ENCODE results near the gene CHMP2A. TPM values are rescaled to one million over a fixed set of nuclear protein-coding genes. Genes with fewer than 3 reads are reported as not detected.

Gene CHMP2A
- total and polyA plus RNA-seq, 2 of the 8 experiments (the other 6 are each of a cell fraction or from before 2014, with no cell fraction given), result 70.0 to 132 TPM

- TF ChIP-seq CHD7 (IDR thresholded peaks at IDR 0.05; ENCODE audit: insufficient replicate concordance, low read length), result no peak
- no peak for TF ChIP-seq HDAC6 (IDR thresholded peaks at IDR 0.05; ENCODE audit: low read depth, low read length)
- TF ChIP-seq POU5F1 (IDR thresholded peaks at IDR 0.05; ENCODE audit: low read depth, low read length), result no peak
- TF ChIP-seq CBX5 (IDR thresholded peaks at IDR 0.05; ENCODE audit: low read depth, low read length), result no peak
- TF ChIP-seq SRF (IDR thresholded peaks at IDR 0.05; ENCODE audit: low read depth, low read length), result no peak
- no peak for TF ChIP-seq KDM4A (IDR thresholded peaks at IDR 0.05; ENCODE audit: low read depth, low read length, severe bottlenecking)
- no peak for TF ChIP-seq JUND (IDR thresholded peaks at IDR 0.05; ENCODE audit: low read length)
- no peak for TF ChIP-seq MAFK (IDR thresholded peaks at IDR 0.05; ENCODE audit: low read depth, low read length)
- no peak for TF ChIP-seq PHF8 (conservative IDR thresholded peaks at IDR 0.05; ENCODE audit: low read depth, low read length)
- TF ChIP-seq CREB1 (IDR thresholded peaks at IDR 0.05), result no peak
- no peak for TF ChIP-seq TAF1 (IDR thresholded peaks at IDR 0.05; ENCODE audit: low read depth, low read length)
Observed at GRCh38 chr19:58555369-58555885, 522 bp upstream of the CHMP2A start (continued).

Data from H1 (cell line).